Measurements from ENCODE around the gene RXFP4. TPM values are rescaled to one million over a fixed set of nuclear protein-coding genes. Genes with fewer than 3 reads are reported as not detected.
"Not testable (repeated sequence)": the region's sequence is repeated elsewhere in the genome, so short reads cannot be mapped to it uniquely, and the experiment has no call there.

The RXFP4 gene
- total RNA-seq, 1 experiment from 2014 or later, result not detected

DNA sequence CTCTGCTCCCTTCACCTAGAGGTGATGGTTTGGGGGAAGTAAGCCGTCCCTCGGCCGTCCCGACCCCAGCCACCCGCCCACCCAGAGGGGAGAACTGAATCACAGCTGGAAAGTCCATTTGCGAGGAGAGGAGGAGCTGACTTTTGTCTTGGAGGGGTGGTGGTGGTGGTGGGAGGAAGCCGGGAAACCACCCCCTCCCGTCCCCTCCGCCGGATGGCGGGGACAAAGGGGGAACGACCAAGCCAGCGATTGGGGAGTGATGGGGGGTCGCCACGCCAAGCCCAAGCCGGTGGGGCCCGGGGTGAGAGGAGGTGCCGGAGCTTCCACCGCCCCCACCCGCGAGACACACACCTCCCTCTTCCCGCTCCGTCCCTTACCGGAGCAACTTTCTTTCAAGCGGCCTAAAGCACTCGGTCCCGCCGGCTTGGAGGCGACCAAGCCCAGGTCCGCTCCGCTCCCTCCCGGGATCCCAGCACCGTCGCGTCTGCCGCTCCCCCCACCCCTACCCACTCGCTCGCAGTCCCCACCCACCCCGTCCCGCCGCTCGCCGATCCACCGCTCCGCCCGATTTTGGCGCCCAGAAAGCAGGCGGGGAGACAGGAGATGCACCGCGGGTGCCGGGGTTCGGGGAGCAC is 36.4 kb downstream of the RXFP4 start:
- no peak for DNase-seq (ENCODE audit: low read depth)

- peak; percentile 85 for DNase-seq (ENCODE audit: low read depth)
Measured at GRCh38 chr1:155978325-155978972, 37.0 kb downstream of the RXFP4 start, which contains the start of gene ARHGEF2. ARHGEF2 (minus strand) TSS chr1:155978547; CDS start chr1:155978427, 120 bp downstream.

- DNase-seq (ENCODE audit: low read depth), result peak; percentile 62
Measured at GRCh38 chr1:155978973-155979429, 37.6 kb downstream of the RXFP4 start.

DNA sequence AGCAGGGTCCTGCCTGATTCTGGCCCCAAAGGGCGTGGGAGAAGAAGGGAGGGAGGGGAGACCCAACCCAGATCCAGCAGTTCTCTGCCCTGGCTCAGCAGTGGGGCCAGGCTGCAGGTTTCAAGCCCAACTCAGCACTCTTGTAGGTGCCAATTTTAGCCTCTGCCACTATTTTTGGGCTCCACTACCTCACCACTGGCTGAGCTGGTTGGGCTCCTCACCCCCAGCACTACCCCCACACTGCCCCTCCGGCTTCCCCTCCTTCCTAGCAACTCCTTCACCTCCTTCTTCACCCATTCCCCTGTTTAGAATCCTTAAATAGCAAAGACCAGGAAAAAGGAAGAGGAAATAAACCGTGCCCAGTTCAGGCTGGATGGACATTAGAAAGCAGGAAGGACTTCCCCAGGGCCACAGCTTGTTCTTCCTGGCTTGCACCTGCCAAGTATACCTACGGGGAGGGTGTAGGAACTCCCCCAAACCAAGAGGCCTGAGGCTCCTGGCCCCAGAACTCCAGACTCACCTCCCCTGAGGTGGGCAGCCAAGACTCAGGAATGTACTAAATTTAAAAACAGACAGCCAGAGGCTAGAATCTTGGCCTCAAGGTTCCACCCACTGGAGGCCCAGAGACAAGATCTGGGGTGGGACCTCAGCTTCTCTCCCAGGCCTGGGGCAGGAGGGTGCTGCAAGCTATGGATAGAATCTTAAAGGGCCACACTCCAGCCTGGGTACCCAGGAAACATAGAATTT is 38.3 kb downstream of the RXFP4 start:
- DNase-seq (ENCODE audit: low read depth), result no peak

DNA sequence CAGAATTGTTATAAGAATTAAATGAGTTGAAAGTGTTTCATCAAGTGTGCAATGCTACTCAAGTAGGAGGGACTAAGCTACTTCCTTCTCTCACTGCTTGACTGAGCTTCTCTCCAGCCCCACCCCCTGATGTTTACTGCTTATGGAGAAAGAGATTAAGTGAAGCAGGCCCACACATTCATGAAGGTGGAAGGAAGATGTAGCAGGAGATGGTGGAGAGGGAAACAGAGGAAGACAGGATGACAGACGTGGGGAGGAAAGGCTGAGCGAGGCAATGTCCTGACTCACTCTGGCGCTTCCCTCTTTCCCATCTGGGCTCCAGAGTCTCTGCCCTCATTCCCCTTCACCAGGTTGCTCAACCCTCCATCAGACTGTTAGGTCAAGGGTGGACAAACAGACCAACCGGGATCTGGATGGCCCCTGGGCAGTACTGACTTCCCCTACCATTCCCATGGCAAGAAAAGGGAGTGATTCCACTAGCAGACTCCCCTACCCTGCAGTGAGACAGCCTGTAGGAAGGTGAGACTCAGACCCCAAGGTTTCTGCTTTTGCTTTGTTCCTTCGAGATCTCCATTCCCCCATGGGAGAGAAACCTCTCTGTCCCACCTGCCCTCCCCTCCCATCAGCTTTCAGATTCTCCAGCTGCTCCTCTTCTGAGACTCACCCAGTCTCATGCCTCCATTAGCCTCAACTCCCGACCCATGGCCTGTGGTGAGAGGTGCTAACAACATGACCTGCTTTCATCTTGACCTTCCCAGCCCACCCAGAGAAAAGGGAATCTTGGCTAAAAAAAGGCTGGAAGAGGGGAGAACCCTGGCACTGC is 40.0 kb downstream of the RXFP4 start:
- peak; percentile 66 for DNase-seq (ENCODE audit: low read depth)

DNA sequence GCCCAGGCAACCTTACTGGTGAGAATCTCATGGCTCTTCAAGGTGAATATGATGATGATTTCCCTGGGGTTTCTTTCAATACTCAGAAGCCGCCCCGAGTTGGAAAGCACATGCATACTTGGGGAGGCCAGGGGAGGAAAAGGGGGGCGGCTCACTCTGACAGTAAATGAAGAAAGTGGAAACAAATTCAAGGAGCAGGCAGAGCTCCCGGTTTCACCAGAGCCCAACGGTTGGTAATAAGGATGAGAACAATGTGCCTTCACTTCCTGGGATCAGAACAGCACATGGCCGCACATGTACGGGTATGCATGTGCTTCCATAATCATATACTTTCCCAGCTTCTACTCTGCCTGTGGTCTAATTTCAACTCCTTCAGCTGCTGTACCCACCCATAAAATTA is 40.7 kb downstream of the RXFP4 start:
- no peak for DNase-seq (ENCODE audit: low read depth)

DNA sequence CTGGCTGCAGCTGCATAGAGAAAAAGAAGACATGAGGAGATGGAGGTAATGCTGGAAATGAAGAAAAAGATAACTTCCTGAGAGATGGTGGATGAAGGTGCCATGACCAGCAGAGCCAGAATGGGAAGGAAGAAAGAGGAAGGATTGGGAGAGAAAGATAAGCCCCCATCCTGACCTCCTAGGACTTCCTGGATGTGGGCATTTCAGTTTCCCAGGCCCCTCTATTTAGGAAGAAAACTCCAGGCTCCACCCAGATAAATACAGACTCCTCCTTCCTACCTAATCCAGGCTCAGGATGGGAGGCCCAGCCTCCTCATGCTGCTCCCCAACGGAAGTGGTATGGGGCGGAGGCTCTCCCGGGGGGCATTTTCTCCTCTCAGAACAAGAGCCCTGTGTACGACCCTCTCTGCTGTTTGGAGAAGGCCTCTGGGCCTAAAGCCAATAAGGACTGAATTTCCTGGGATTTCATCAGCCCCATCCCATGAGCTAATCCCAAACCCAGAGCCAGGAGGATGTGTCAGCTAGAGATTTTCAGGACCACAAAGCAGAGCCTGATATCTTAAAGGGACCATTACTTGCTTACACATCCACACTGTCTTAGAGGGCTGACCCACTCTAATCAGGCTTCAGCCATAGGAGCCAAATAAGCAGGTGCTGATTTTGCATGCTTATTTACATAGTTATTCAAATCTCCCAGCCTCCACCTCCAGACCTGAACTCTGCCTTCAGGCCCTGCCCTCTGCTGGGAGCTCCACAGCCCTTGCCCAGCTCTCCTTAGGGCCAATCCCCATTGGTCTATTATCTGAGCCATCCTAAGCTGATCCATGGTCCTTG is 42.0 kb downstream of the RXFP4 start:
- DNase-seq (ENCODE audit: low read depth), result peak; percentile 92

DNA sequence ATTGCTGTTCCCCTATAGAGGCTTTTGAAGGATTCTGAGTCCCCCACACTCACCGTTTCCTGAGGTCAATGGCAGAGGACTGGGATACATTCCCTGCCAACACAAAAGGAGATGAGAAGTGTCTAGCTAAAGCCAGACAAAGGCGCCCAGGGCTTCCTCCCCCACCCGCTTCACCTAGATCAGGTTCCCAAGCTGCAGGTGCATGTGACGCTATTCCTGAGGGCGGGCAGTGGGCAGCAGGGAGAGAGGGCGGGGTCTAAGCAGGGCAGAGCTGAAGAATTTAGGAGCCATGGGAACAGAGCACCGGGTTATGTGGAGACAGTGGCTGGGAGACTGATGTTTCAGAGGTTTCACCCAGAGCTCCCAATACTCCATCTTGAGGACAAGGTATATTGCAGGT is 42.9 kb downstream of the RXFP4 start:
- DNase-seq (ENCODE audit: low read depth), result no peak

DNA sequence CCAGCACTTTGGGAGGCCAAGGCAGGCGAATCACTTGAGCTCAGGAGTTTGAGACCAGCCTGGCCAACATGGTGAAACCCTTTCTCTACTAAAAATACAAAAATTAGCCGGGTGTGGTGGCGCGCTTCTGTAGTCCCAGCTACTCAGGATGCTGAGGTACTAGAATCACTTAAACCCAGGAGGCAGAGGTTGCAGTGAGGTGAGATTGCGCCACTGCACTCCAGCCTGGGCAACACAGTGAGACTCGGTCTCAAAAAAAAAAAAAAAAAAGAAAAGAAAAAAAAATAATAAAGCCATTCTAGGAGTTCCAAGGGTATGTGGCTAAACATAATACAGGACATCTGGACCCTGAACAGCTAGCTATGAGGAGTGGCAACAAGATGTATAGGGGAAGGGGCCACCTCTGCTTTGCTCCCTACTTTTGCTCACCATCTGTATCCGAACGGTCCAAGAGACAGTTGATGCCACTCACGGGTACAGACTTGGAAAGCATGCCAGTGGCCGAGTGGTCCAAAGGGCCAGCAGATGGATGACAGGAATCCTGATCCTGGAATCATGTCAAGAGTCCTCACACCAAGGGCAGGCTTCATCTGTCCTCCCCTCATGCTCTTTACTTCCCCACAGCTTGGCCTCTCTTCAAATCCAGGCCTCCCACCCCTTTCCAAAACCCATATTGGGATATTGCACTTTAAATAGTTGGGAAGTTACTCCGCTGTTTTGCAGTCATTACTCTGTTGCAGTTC is 43.6 kb downstream of the RXFP4 start:
- not testable (repeated sequence) for DNase-seq (ENCODE audit: low read depth)

GRCh38 chr1:155989242-155990004 is 48.0 kb downstream of the RXFP4 start:
- DNase-seq (ENCODE audit: low read depth), result peak; percentile 65

DNA sequence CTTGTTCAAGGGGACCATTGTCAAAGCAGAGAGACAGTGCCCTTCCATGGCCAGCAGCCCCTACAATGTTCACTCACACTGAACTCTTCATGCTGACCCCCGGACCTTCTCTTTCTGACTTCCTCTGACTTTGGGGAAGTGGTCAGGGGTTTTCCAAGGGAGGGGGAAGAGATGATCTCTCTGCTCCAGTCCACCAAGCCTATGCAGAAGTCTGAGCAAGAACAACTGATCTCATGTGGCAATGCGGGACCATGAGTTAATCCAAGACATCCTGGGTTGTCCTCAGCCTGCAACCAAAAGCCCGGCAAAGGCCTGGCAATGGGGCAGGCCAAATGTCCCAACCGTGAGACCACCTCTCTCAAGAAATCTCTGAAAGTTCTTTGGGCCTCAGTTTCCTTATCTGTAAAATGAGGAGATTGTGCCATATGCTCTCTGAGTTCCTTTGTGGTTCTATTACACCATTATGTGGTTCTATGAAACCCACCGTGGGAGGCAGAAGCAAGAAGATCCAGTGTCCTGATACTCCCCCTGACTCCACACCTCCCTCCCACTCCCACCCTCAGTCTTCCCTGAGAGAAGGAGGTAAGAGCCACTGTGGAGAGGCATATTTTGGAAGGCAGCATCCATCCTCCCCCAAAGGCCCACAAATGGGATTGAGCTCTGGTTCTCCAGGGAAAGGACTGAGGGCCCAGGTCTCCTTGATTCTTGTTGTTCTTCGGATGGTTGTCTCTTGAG is 48.7 kb downstream of the RXFP4 start:
- DNase-seq (ENCODE audit: low read depth), result no peak

Other genes with a start within 250 kb of the RXFP4 start
- gene GON4L, start 84.4 kb upstream of the RXFP4 start, total RNA-seq (2014; rRNA removed), result 20.5 and 21.1 TPM in 2 replicates
- gene SYT11, start 82.1 kb upstream of the RXFP4 start, total RNA-seq (2014; rRNA removed), result 14.5 and 17.4 TPM in 2 replicates
- gene RIT1, start 30.3 kb upstream of the RXFP4 start, total RNA-seq (2014; rRNA removed), result 23.1 and 32.9 TPM in 2 replicates
- gene KHDC4, start 7.2 kb upstream of the RXFP4 start, total RNA-seq (2014; rRNA removed), result 29.6 and 30.3 TPM in 2 replicates
- 228 and 262 TPM in 2 replicates for gene ARHGEF2, start 36.9 kb downstream of the RXFP4 start, total RNA-seq (2014; rRNA removed)
- 229 and 351 TPM in 2 replicates for gene SSR2, start 79.3 kb downstream of the RXFP4 start, total RNA-seq (2014; rRNA removed)
- 34.1 and 37.7 TPM in 2 replicates for gene UBQLN4, start 112.2 kb downstream of the RXFP4 start, total RNA-seq (2014; rRNA removed)
- 67.3 and 70.9 TPM in 2 replicates for gene LAMTOR2, start 113.1 kb downstream of the RXFP4 start, total RNA-seq (2014; rRNA removed)
- gene RAB25, start 119.5 kb downstream of the RXFP4 start, total RNA-seq (2014; rRNA removed), result not detected in 2 replicates
- 4.9 and 5.8 TPM in 2 replicates for gene MEX3A, start 140.8 kb downstream of the RXFP4 start, total RNA-seq (2014; rRNA removed)
- gene LMNA, start 173.1 kb downstream of the RXFP4 start, total RNA-seq (2014; rRNA removed), result 1,371 and 1,475 TPM in 2 replicates
- gene SEMA4A, start 211.9 kb downstream of the RXFP4 start, total RNA-seq (2014; rRNA removed), result 0.40 and 0.64 TPM in 2 replicates

All from LHCN-M2 (cell line).